SIG-M5 treated with dmso at 0.1 percent for 504 hours (cell line): ENCODE results near the gene MIPEP.
"Not testable (repeated sequence)": the region's sequence is repeated elsewhere in the genome, so short reads cannot be mapped to it uniquely, and the experiment has no call there.

ENCODE experiments used
- DNase-seq: peaks from one replicate; lab custom pipeline; 2025; ENCODE audit not compliant: unreplicated experiment; lab: John Stamatoyannopoulos, UW

Gene MIPEP

GRCh38 chr13:23889615-23890607 lies 711 bp upstream of the MIPEP start:
- DNase-seq, result peak; percentile 18

GRCh38 chr13:23884361-23884760 lies 4.8 kb downstream of the MIPEP start:
- DNase-seq, result not testable (repeated sequence)

GRCh38 chr13:23883255-23883654 lies 5.9 kb downstream of the MIPEP start:
- DNase-seq, result no peak

- DNase-seq, result not testable (repeated sequence)
Observed at GRCh38 chr13:23881402-23881800, 7.8 kb downstream of the MIPEP start.

- not testable (repeated sequence) for DNase-seq
Observed at GRCh38 chr13:23880493-23881401, 8.5 kb downstream of the MIPEP start.

GRCh38 chr13:23877286-23877685 lies 11.9 kb downstream of the MIPEP start:
- no peak for DNase-seq

- peak; percentile 36 for DNase-seq
Observed at GRCh38 chr13:23876265-23876664, 12.9 kb downstream of the MIPEP start.

- peak; percentile 53 for DNase-seq
Observed at GRCh38 chr13:23871616-23872220, 17.5 kb downstream of the MIPEP start.

- no peak for DNase-seq
Observed at GRCh38 chr13:23870356-23871140, 18.7 kb downstream of the MIPEP start.

- DNase-seq, result no peak
Observed at GRCh38 chr13:23868521-23868920, 20.7 kb downstream of the MIPEP start.

- no peak for DNase-seq
Observed at GRCh38 chr13:23867027-23867491, 22.1 kb downstream of the MIPEP start.

GRCh38 chr13:23866420-23867026 lies 22.7 kb downstream of the MIPEP start:
- DNase-seq, result no peak

- DNase-seq, result no peak
Observed at GRCh38 chr13:23865906-23866305, 23.3 kb downstream of the MIPEP start.

GRCh38 chr13:23865026-23865425 lies 24.2 kb downstream of the MIPEP start:
- DNase-seq, result no peak

- no peak for DNase-seq
Observed at GRCh38 chr13:23861310-23861709, 27.9 kb downstream of the MIPEP start.

- DNase-seq, result no peak
Observed at GRCh38 chr13:23859904-23860303, 29.3 kb downstream of the MIPEP start.

GRCh38 chr13:23859455-23859854 lies 29.7 kb downstream of the MIPEP start:
- no peak for DNase-seq

GRCh38 chr13:23858546-23858945 lies 30.7 kb downstream of the MIPEP start:
- DNase-seq, result no peak

GRCh38 chr13:23856008-23856750 lies 33.0 kb downstream of the MIPEP start:
- DNase-seq, result no peak
